A549 (cell line): ENCODE results near the gene KATNIP.

Experiments used
- CTCF ChIP-seq: fragments of >200 bp; sonication (Bioruptor Twin); formaldehyde crosslinking; IDR thresholded peaks from 3 replicates; pipeline ENCODE4 v1.5.1; 2016
- FOSB ChIP-seq: fragments of 250-450 bp; sonication (Bioruptor Pico); IDR thresholded peaks from 2 replicates; pipeline ENCODE4 v1.5.0; 2020; ENCODE audit warnings: mild to moderate bottlenecking, moderate library complexity
- MYC ChIP-seq: IDR thresholded peaks from 2 replicates; pipeline ENCODE4 v1.6.1; 2012; ENCODE audit warnings: mild to moderate bottlenecking, inconsistent platforms, low read length, improper control_type of control experiment, borderline replicate concordance

- TF ChIP-seq CTCF (no peak), FOSB (CRISPR knock-in tag) (no peak), MYC (no peak)
Observed at GRCh38 chr16:27534256-27534655, 15.7 kb upstream of the KATNIP start.
